HK-2 (cell line): ENCODE measurements around the gene RPA1.

Source experiments
- DNase-seq: peaks from one replicate; pipeline ENCODE4 v3.0.0-alpha.2; 2018; ENCODE audit not compliant: unreplicated experiment

The RPA1 gene

DNA sequence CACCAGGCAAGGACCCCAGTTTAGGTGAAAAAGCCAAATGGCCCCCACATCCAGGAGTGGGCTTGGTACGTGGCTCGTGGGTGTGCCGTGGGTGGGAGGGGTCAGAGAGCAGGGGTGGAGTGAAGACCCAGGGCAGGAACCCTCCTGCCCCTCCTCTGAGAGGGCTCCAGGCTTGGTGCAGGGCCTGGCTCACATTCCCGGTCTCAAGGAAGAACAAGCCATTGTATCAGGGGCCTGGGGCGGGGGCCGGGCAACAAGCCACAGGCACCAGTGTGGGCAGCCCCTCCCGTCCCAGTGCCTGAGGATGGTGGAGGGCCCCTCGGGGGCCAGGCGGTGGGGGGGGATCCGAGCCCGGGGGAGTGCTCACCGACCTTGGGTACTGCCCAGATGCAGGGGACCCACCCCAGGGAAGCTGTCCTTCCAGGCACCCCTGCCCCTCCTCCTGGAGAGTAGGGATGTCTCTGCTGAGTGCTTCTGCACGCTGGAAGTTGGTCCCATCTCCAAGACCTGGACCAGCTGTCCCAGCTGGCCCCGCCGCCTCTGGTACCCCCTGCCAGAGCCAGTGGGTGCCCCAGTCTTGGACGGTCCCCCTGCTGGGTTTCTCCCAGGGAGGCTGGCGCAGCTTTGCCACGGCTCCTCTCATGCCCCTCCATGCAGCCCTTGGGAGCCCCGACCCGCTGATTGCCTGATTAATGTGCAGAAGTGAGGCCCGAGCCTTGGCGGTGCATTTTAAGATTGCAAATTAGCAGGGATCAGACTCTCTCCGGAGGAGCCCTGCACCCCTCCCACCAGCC, 111.7 kb downstream of the RPA1 start:
- no peak for DNase-seq

- no peak for DNase-seq
Measured at GRCh38 chr17:1942066-1942365, 112.2 kb downstream of the RPA1 start.

DNA sequence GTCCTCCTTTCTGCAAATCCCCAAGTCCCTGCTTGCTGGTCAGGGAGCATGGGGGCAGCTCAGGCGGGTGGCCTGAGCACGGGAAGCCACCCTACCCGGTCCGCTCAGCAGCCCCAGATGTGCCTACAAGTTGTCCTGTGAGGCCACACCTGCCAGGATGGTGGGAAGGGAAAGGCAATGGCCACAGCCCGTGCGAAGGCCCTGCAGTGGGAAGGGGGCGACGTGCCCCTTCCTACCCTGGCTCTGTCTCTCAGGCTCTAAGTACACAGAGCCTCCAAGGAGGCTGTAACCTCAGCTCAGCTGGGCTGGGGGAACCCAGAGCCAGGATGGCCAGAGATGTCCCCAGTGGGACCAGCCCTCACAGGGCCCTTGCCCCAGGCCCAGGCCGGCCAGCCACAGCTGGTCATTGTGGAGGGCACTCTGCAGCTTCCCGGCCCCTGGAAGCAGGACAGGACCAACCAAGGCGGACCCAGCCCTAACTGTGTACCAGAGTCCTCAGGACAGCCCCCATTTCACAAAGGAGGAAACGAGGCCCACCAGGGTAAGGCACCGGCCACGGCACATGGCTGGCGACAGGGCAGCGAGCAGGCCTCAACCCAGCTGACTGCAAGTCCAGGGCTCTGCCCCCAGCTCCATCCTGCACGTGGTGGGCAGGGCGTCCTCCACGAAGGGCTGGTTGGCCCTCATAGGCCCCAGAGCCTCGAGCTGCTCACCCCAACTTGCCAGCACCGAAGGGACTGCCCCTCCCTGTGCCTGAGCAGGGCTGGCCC, 113.0 kb downstream of the RPA1 start:
- no peak for DNase-seq

- no peak for DNase-seq
Measured at GRCh38 chr17:1943436-1943831, 113.6 kb downstream of the RPA1 start.

DNA sequence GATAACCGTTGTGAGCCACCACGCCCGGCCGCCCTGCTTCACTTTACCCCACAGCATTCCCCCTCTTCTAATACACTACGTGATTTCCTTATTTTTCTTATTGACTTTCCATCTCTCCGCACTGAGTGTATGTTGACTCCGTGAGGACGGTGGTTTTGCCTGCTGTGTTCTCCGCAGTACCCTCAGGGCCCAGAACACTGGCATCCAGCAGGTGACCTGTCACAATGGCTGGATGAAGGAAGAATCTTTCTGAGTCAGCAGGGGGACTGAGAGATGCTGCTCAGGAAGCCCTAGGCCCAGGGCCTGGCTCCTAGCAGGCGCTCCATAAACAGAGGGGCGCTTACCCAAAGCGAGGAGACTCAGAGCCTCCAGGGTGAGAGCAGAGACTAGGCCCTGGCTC, 115.8 kb downstream of the RPA1 start:
- DNase-seq: no peak

DNA sequence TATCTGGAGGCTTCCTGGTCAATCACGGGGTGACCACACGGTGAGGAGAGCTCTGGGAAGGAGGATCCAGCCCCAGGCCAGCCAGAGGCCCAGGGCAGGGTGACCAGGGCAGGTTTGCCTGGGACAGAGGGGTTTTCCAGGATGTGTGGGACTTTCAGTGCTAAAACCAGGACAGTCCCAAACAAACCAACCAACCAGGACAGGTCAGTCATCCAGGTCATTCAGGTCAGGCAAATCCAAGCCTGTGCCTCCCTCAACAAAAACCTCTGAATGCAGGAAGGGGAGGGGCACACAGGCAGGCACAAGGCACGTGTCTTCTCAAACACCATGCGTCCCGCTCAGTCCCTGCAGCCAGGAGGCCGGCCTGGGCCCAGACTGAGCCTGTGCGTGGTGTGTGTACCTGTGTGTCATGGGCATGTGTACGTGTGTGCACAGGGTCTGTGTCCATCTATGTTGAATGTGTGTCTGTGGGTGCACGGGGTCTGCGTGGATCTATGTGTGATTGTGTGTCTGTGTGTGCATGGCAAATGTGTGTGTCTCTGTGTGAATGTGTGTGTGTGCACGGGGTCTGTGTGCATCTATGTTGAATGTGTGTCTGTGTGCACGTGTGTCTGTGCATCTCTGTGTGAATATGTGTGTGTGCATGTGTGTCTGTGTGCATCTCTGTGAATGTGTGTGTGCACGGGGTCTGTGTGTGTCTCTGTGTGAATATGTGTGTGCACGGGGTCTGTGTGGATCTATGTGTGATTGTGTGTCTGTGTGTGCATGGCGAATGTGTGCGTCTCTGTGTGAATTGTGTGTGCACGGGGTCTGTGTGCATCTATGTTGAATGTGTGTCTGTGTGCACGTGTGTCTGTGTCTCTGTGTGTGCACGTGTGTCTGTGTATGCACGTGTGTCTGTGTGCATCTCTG, 116.5 kb downstream of the RPA1 start:
- DNase-seq: no peak

DNA sequence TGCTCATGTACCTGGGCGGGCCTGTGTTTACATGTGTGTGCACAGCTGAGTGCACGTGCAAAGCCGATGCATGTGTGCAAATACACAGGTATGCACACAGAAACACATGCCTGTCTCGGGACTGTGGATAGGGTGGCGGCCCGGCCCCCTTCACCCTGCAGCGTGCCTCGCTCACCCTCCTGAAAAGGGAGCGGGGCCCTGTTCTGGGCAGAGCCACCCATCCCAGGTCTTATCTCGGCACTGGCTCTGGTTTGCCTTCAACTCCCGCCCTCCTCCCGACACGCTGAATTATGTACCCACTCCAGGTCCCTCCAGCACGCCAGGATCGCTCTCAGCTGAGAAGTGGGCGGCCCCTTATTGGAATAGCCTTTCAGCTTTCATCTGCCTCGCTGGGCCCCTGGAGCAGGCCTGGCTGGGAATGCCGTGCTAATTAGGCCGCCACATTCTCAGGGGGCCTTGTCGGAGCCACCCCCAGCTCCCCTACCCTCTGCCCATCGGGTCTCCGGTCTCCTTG, 117.5 kb downstream of the RPA1 start:
- no peak for DNase-seq

- DNase-seq: no peak
Measured at GRCh38 chr17:1947743-1948516, 118.1 kb downstream of the RPA1 start.

GRCh38 chr17:1948517-1948825, 118.7 kb downstream of the RPA1 start:
- no peak for DNase-seq
